Adrenal gland (tissue), 19 donors: Measurements from ENCODE around the gene MINDY4. TPM values are rescaled to one million over a fixed set of nuclear protein-coding genes. Genes with fewer than 3 reads are reported as not detected.
A peak's percentile ranks its signal among the peaks of the same experiment; 100 is the strongest.

Experiments used
- DNase-seq, 7 donors: peaks; one replicate each; pipeline ENCODE4 v3.0.0-alpha.2; 2019 to 2020
- H3K27ac ChIP-seq, 5 donors: fragments of 200-600 bp; sonication (generic) in 4 of 5; 1 replicate in 3 of 5; 2 replicates in 2 of 5; pipeline versions ENCODE4 v1.5.1 to v1.8.0; 2016 to 2020; ENCODE audit warnings: mild to moderate bottlenecking in 1 of 5
- H3K27me3 ChIP-seq: fragments of 200-600 bp; 2 replicates; pipeline ENCODE4 v1.8.0; 2021
- H3K36me3 ChIP-seq, 2 donors: fragments of 200-600 bp; replicated peaks in 1 of 2; 1 replicate in 1 of 2; 2 replicates in 1 of 2; pipeline versions ENCODE4 v1.5.1 to v1.8.0; 2018 to 2022
- H3K4me1 ChIP-seq, 2 donors: fragments of 200-600 bp; replicated peaks in 1 of 2; 1 replicate in 1 of 2; 2 replicates in 1 of 2; pipeline versions ENCODE4 v1.5.1 to v1.8.0; 2018 to 2021
- H3K4me3 ChIP-seq, 4 donors: fragments of 200-600 bp; sonication (generic) in 3 of 4; one replicate each; pipeline ENCODE4 v1.5.1; 2016 to 2018
- H3K9me3 ChIP-seq, 3 donors: fragments of 200-600 bp; sonication (generic) in 1 of 3; replicated peaks in 1 of 3; 1 replicate in 2 of 3; 2 replicates in 1 of 3; pipeline versions ENCODE4 v1.5.1 to v1.8.0; 2016 to 2021
- CTCF ChIP-seq, 6 experiments: fragments of 450-650 bp in 4 of 6; fragments of 200-600 bp in 2 of 6; sonication (generic) in 1 of 6; IDR thresholded peaks; 1 replicate in 5 of 6; 2 replicates in 1 of 6; pipeline versions ENCODE4 v1.5.1 to v1.8.0; 2016 to 2021; ENCODE audit warnings: antibody characterized with exemption in 6 of 6, mild to moderate bottlenecking in 2 of 6, moderate library complexity in 1 of 6
- POLR2A ChIP-seq, 2 donors: fragments of 450-650 bp; IDR thresholded peaks; one replicate each; pipeline ENCODE4 v1.6.1; 2017; ENCODE audit warnings: antibody characterized with exemption in 2 of 2, mild to moderate bottlenecking in 2 of 2, moderate library complexity in 1 of 2
- WGBS, 4 donors: extraction: QIAGEN DNeasy Blood & Tissue Kit in 2 of 4; methylation state at CpG; one replicate each; pipeline versions ENCODE4 v1.1.5 to v1.1.7; 2013 to 2017; 5-methylcytosine and 5-hydroxymethylcytosine counted together
- intact Hi-C, 2 donors: fragments of 100-400 bp; cut with DNase I; formaldehyde crosslinking; loops; one replicate each; pipeline versions ENCODE4 v1.14.1 to v1.15.0; 2022 to 2023
- long read RNA-seq, 10 donors: library from polyadenylated mRNA in 3 of 10; unstranded in 2 of 10; stranded (forward) in 1 of 10; transcript quantifications; one replicate each; pipeline ENCODE4 v2.0.0 and lab custom pipeline, GENCODE V29; 2021 to 2026
- polyA plus RNA-seq, 3 donors: library from polyadenylated mRNA; stranded (reverse); fragments of 200-250 nt in 2 of 3; fragments of 350-450 nt in 1 of 3; fragmentation: Illumina TruSeq in 1 of 3; extraction: RNeasy Lipid Tissue Mini Kit (QIAGEN cat#74804) in 1 of 3; gene quantifications; one replicate each; pipeline ENCODE4 v1.2.3, GENCODE V29; 2013 to 2014
- total RNA-seq, 9 donors: library from RNA; depleted of rRNA in 4 of 9; stranded (reverse); fragments of >200 nt in 4 of 9; fragments of 120-200 nt in 1 of 9; fragmentation: NEBNext Ultra II Directional in 1 of 9; extraction: Animal tissue kit (Norgen Biotek cat#: 25700) in 1 of 9; gene quantifications; one replicate each; pipeline versions ENCODE4 v1.1.0 to v1.2.4, GENCODE V29; 2013 to 2023
- donor health status: healthy with polysubstance abuse.
- donor health status: Bipolar disorder and iron deficiency.
- donor health status: DM: yes; HTN: yes; CAD: no.
- donor health status: DM: no; HTN: no; CAD: no.
- donor health status: DM: no; HTN: no; CAD: no.
- donor health status: DM: yes; HTN: yes; CAD: no.

The MINDY4 gene
- total RNA-seq (10 to 100 TPM in 3 of 9 donors, 1 to 10 TPM in 6; 4.8 to 19.9 (median 7.7) TPM), polyA plus RNA-seq (1 to 10 TPM; 5.7 to 7.3 (median 6.8) TPM)
- long read RNA-seq, donor 1, partial matches to known transcripts = 0 of 1 reads
- long read RNA-seq, donor 1, other reads (novel, unspliced or antisense) = 0 of 1 reads
- long read RNA-seq, donor 2, partial matches to known transcripts = 0 of 1 reads
- long read RNA-seq, donor 2, other reads (novel, unspliced or antisense) = 0 of 1 reads
- long read RNA-seq, donor 3 = 0 reads
- long read RNA-seq, donor 4, partial matches to known transcripts = 2 of 2 reads
- long read RNA-seq, donor 4, other reads (novel, unspliced or antisense) = 0 of 2 reads
- long read RNA-seq, donor 5, partial matches to known transcripts = 1 of 2 reads
- long read RNA-seq, donor 5, other reads (novel, unspliced or antisense) = 0 of 2 reads
- long read RNA-seq, donor 6 = 0 reads
- long read RNA-seq, donor 7 = 0 reads
- long read RNA-seq, donor 8 = 0 reads
- long read RNA-seq, donor 9 = 0 reads
- long read RNA-seq, donor 10 = 0 reads

DNA sequence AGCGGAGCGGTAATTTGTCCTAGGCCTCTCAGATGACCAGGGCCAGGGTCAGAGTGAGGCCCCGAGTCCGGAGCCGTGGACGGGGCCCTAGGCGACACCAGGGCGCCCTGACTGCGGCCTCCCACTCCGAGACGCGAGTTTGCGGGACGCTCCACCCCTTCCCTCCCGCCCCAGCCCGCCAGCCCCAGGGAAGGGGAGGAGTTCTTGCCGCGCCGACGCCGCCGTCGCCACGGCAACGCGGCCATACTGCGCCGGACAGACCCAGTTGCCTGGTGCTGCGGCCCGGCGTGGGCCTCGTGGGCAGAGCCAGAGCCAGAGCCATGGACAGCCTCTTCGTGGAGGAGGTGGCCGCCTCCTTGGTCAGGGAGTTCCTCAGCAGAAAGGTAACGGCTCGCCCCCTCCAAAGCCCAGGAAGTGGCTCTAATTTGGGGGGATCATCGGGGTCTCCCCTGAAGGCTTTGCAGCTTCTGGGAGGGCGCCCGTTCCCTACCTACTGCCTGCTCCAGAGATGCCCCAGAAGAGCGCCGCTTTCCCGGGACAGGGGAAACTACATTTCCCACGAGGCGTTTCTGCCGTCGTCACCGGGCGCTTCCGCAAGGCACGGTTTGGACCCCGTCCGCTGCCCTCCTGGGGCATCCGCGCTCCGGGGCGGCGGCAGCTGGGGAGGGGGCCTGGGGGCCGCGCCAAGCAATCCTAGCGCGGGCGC, at the start of gene MINDY4:
Gene MINDY4 (plus strand): TSS at position 244 of the 706 bp plus-strand sequence. CDS start 77 bp downstream, at position 321.
- 1 to 6% (median 1%) methylated on average over 26 to 62 of the region's 62 CpGs; no CpG with 5 or more reads in 1 of the 4 donors for WGBS, 4 donors
- DNase-seq = peak; percentile 88 to 94 (median 89)
- peak within 1 kb of the TSS in 4 of 5 donors; percentile 57 to 80 (median 68) for H3K27ac ChIP-seq
- H3K4me1 ChIP-seq = peaks cover 7 to 14% of the 10 kb centered on the region in 2 donors
- intact Hi-C loops = no loop called here
- H3K36me3 ChIP-seq = no peaks in the 10 kb centered on the region
- H3K9me3 ChIP-seq = no peaks in the 10 kb centered on the region
- peak within 1 kb of the TSS; percentile 53 to 84 (median 66) for H3K4me3 ChIP-seq
- H3K27me3 ChIP-seq = no peaks in the 10 kb centered on the region
- TF ChIP-seq CTCF (IDR thresholded peaks at IDR 0.05) (no peak), POLR2A (IDR thresholded peaks at IDR 0.05) (peak; percentile 19 to 42)

GRCh38 chr7:30722187-30722586, 49.0 kb upstream of the MINDY4 start:
- DNase-seq = no peak
- Histone ChIP-seq H3K27ac (no peak overlapping the region), H3K27me3 (no peaks in the 10 kb centered on the region), H3K4me3 (no peak overlapping the region), H3K9me3 (no peaks in the 10 kb centered on the region), H3K36me3 (no peaks in the 10 kb centered on the region), H3K4me1 (no peaks in the 10 kb centered on the region)
- intact Hi-C loops = no loop called here
- TF ChIP-seq POLR2A (IDR thresholded peaks at IDR 0.05) (no peak), CTCF (IDR thresholded peaks at IDR 0.05) (no peak)
- 71 to 90% (median 82%) methylated on average over 2 of the region's 2 CpGs for whole genome bisulfite sequencing, 4 donors

DNA sequence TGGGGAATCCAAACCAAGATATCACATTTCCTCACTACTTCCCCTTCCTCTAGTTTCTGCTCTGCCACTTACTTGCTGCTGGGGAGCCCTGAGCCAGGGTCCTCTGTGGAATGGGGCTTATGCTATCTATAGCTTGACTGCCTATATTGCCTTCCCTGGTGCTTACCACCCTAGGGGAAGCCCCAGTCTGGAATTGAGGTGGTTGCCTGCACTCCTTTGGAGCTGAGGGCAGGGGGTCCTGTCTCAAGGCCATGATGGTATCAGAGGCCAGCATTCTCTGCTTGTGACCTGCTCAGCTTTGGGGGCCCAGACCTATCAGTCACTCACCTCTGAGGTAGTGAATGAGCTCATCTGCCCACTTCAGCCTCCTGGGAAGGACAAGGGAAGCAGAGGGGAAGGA, 48.5 kb upstream of the MINDY4 start:
- intact Hi-C loops = no loop called here
- H3K4me3 ChIP-seq = no peak overlapping the region
- H3K27ac ChIP-seq = no peak overlapping the region
- no peaks in the 10 kb centered on the region for H3K9me3 ChIP-seq
- no peaks in the 10 kb centered on the region for H3K36me3 ChIP-seq
- H3K27me3 ChIP-seq = no peaks in the 10 kb centered on the region
- no peak for DNase-seq
- H3K4me1 ChIP-seq = no peaks in the 10 kb centered on the region
- TF ChIP-seq POLR2A (IDR thresholded peaks at IDR 0.05) (no peak), CTCF (IDR thresholded peaks at IDR 0.05) (no peak)

DNA sequence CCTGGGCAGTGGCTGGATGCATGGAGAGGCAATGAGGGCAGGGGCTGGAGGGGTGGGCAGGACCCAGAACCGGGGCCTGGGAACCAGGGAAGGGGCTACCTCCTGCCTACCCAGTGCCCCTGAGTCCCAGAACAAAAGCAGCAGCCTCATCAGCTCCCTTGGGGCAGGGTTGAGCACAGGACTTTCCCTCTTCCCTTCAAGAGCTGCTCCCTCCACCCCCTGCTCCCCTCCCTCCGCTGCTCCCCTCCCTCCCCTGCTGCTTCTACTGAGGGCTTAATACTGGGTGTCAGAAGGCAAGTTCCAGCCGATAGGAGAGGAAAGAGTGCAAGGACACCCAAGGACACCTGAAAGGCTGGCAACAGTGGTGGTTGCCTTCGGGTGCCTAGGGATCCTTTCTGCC, 47.4 kb upstream of the MINDY4 start:
- no peak for DNase-seq
- no peaks in the 10 kb centered on the region for H3K36me3 ChIP-seq
- H3K27me3 ChIP-seq = no peaks in the 10 kb centered on the region
- 63 to 69% (median 66%) methylated on average over 4 of the region's 4 CpGs for WGBS, 4 donors
- no peak overlapping the region for H3K4me3 ChIP-seq
- H3K9me3 ChIP-seq = no peaks in the 10 kb centered on the region
- TF ChIP-seq CTCF (IDR thresholded peaks at IDR 0.05) (no peak), POLR2A (IDR thresholded peaks at IDR 0.05) (no peak)
- intact Hi-C loops = no loop called here
- H3K4me1 ChIP-seq = no peaks in the 10 kb centered on the region
- H3K27ac ChIP-seq = no peak overlapping the region
